Pancreas (tissue), 10 donors: ENCODE results near the gene HRH3. TPM values are rescaled to one million over a fixed set of nuclear protein-coding genes. Genes with fewer than 3 reads are reported as not detected.
A peak's percentile ranks its signal among the peaks of the same experiment; 100 is the strongest.

Experiments used
- ATAC-seq, 4 donors: fragments of 200-7000 bp; cut with Tn5 transposase; one replicate each; pipeline versions ENCODE4 v1.8.0 to v1.9.1; 2020; ENCODE audit warnings: mild to moderate bottlenecking in 4 of 4, moderate library complexity in 4 of 4
- DNase-seq, 6 donors: peaks; one replicate each; pipeline ENCODE4 v3.0.0-alpha.2; 2020
- FAIRE-seq: peaks from 2 replicates; lab custom pipeline; 2012; peaks lifted over from hg19 to GRCh38; lab: Jason Lieb, UNC
- H3K27ac ChIP-seq, 4 donors: fragments of 200-600 bp; sonication (generic); 1 replicate in 3 of 4; 2 replicates in 1 of 4; pipeline versions ENCODE4 v1.5.0 to v1.8.0; 2020
- H3K27me3 ChIP-seq, 4 donors: fragments of 200-600 bp; one replicate each; pipeline ENCODE4 v1.8.0; 2021
- H3K36me3 ChIP-seq, 3 donors: fragments of 200-600 bp; sonication (generic) in 1 of 3; one replicate each; pipeline versions ENCODE4 v1.5.0 to v1.8.0; 2020 to 2021
- H3K4me1 ChIP-seq, 3 donors: fragments of 200-600 bp; one replicate each; pipeline ENCODE4 v1.8.0; 2021
- H3K4me3 ChIP-seq, 4 donors: fragments of 200-600 bp; sonication (generic) in 2 of 4; one replicate each; pipeline versions ENCODE4 v1.5.0 to v1.8.0; 2020 to 2021
- H3K9me3 ChIP-seq, 4 donors: fragments of 200-600 bp; one replicate each; pipeline ENCODE4 v1.8.0; 2021
- WGBS, 2 donors: extraction: QIAGEN DNeasy Blood & Tissue Kit; methylation state at CpG; one replicate each; pipeline ENCODE4 v1.1.7; 2013; 5-methylcytosine and 5-hydroxymethylcytosine counted together
- intact Hi-C, 3 donors: fragments of 100-400 bp; cut with DNase I; formaldehyde crosslinking; loops; one replicate each; pipeline versions ENCODE4 v1.11.1 to v1.14.2; 2022
- polyA plus RNA-seq, 2 donors: library from polyadenylated mRNA; stranded (reverse); fragments of 200-250 nt; gene quantifications; one replicate each; pipeline ENCODE4 v1.2.3, GENCODE V29; 2013
- total RNA-seq, 6 donors: library from RNA; stranded (reverse); fragmentation: NEBNext Ultra II Directional in 4 of 6; extraction: Animal tissue kit (Norgen Biotek cat#: 25700) in 4 of 6; gene quantifications; one replicate each; pipeline versions ENCODE4 v1.2.1 to v1.2.4, GENCODE V29; 2021 to 2023
- TF ChIP-seq, protein P1 (sequence below), 4 donors: fragments of 200-600 bp; sonication (generic) in 3 of 4; IDR thresholded peaks; one replicate each; pipeline versions ENCODE4 v1.5.0 to v1.8.0; 2021; ENCODE audit warnings: antibody characterized with exemption in 4 of 4
- donor health status: healthy with polysubstance abuse.
- donor health status: DM: no; HTN: no; CAD: no; lungs with moderate emphysema.
- donor health status: DM: no; HTN: no; CAD: no.
- donor health status: control.
- donor health status: control.
- donor health status: Bipolar disorder and iron deficiency.
- donor health status: DM: yes; HTN: yes; CAD: no.
- donor health status: DM: no; HTN: no; CAD: no.
- donor health status: DM: no; HTN: no; CAD: no.
- donor health status: DM: yes; HTN: yes; CAD: no.

Gene HRH3
- total and polyA plus RNA-seq, 8 donors = 0.02 to 0.08 (median 0.04) TPM; not detected in 5

GRCh38 chr20:62254021-62254724 is 34.1 kb upstream of the HRH3 start:
- no peaks in the 10 kb centered on the region for H3K27me3 ChIP-seq
- intact Hi-C loops = no loop called here
- 81 to 83% methylated on average over 24 of the region's 24 CpGs for WGBS, 2 donors
- H3K36me3 ChIP-seq = peaks cover 0 to 17% (median 7%) of the 10 kb centered on the region in 3 donors
- TF ChIP-seq, protein P1, sequence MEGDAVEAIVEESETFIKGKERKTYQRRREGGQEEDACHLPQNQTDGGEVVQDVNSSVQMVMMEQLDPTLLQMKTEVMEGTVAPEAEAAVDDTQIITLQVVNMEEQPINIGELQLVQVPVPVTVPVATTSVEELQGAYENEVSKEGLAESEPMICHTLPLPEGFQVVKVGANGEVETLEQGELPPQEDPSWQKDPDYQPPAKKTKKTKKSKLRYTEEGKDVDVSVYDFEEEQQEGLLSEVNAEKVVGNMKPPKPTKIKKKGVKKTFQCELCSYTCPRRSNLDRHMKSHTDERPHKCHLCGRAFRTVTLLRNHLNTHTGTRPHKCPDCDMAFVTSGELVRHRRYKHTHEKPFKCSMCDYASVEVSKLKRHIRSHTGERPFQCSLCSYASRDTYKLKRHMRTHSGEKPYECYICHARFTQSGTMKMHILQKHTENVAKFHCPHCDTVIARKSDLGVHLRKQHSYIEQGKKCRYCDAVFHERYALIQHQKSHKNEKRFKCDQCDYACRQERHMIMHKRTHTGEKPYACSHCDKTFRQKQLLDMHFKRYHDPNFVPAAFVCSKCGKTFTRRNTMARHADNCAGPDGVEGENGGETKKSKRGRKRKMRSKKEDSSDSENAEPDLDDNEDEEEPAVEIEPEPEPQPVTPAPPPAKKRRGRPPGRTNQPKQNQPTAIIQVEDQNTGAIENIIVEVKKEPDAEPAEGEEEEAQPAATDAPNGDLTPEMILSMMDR (IDR thresholded peaks at IDR 0.05) = no peak
- peaks cover 0 to 3% (median 0%) of the 10 kb centered on the region in 3 donors for H3K4me1 ChIP-seq
- ATAC-seq = no peak
- H3K9me3 ChIP-seq = no peaks in the 10 kb centered on the region
- FAIRE-seq = no peak
- no peak overlapping the region for H3K4me3 ChIP-seq
- H3K27ac ChIP-seq = no peak overlapping the region
- DNase-seq = peak in 2 of 6 donors; percentile 14 to 34

DNA sequence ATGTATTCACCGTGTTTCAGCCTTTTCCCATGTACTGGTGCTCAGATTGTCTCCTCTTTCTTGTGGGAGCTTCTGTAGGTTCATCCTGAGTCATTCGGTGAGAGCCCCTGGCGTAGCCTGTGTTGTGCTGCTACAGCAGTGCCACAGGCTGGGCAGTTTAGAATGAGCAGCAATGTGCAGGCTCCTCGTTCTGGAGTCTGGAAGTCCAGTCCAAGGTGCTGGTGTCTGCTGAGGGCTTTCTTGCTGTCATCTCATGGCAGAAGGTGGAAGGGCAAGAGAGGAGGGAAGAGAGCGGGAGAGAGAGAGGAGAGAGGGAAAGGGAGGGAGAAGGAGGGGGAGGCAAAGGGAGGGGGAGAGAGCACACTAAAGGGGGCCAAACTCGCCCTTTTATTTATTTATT is 33.3 kb upstream of the HRH3 start:
- Histone ChIP-seq H3K4me1 (peaks cover 0 to 3% (median 0%) of the 10 kb centered on the region in 3 donors), H3K4me3 (no peak overlapping the region), H3K36me3 (peaks cover 0 to 13% (median 7%) of the 10 kb centered on the region in 3 donors), H3K9me3 (no peaks in the 10 kb centered on the region), H3K27ac (no peak overlapping the region), H3K27me3 (no peaks in the 10 kb centered on the region)
- TF ChIP-seq, protein P1 (IDR thresholded peaks at IDR 0.05) = no peak
- no peak for FAIRE-seq
- peak in 1 of 6 donors; percentile 7 for DNase-seq
- ATAC-seq = no peak
- WGBS, 2 donors = 85 to 90% methylated on average over 6 of the region's 6 CpGs
- intact Hi-C loops = no loop called here

GRCh38 chr20:62252342-62252966 is 32.4 kb upstream of the HRH3 start:
- H3K4me1 ChIP-seq = peaks cover under 1 to 5% (median 2%) of the 10 kb centered on the region in 3 donors
- no peak overlapping the region for H3K4me3 ChIP-seq
- H3K27ac ChIP-seq = no peak overlapping the region

GRCh38 chr20:62248890-62249560 is 28.9 kb upstream of the HRH3 start:
- no peak for FAIRE-seq
- intact Hi-C loops = no loop called here
- 83 to 84% methylated on average over 6 of the region's 6 CpGs for WGBS, 2 donors

More at GRCh38 chr20:62252342-62252966, 32.4 kb upstream of the HRH3 start:
- 83 to 86% methylated on average over 26 of the region's 26 CpGs for WGBS, 2 donors
- intact Hi-C loops = no loop called here
- no peaks in the 10 kb centered on the region for H3K27me3 ChIP-seq
- TF ChIP-seq, protein P1 (IDR thresholded peaks at IDR 0.05) = no peak
- H3K9me3 ChIP-seq = no peaks in the 10 kb centered on the region
- DNase-seq (peak in 1 of 6 donors; percentile 44), FAIRE-seq (no peak), ATAC-seq (no peak)
- peaks cover 0 to 13% (median 7%) of the 10 kb centered on the region in 3 donors for H3K36me3 ChIP-seq

More at GRCh38 chr20:62248890-62249560, 28.9 kb upstream of the HRH3 start:
- Histone ChIP-seq H3K4me1 (peaks cover 32 to 37% (median 32%) of the 10 kb centered on the region in 3 donors), H3K4me3 (no peak overlapping the region), H3K27me3 (no peaks in the 10 kb centered on the region), H3K36me3 (no peaks in the 10 kb centered on the region), H3K27ac (no peak overlapping the region), H3K9me3 (no peaks in the 10 kb centered on the region)
- ATAC-seq (no peak), DNase-seq (peak in 2 of 6 donors; percentile 6 to 7)
- TF ChIP-seq, protein P1 (IDR thresholded peaks at IDR 0.05) = no peak
